ENCODE results near the gene ZNF473.
"Not testable (repeated sequence)": the region's sequence is repeated elsewhere in the genome, so short reads cannot be mapped to it uniquely, and the experiment has no call there.

The ZNF473 gene

DNA sequence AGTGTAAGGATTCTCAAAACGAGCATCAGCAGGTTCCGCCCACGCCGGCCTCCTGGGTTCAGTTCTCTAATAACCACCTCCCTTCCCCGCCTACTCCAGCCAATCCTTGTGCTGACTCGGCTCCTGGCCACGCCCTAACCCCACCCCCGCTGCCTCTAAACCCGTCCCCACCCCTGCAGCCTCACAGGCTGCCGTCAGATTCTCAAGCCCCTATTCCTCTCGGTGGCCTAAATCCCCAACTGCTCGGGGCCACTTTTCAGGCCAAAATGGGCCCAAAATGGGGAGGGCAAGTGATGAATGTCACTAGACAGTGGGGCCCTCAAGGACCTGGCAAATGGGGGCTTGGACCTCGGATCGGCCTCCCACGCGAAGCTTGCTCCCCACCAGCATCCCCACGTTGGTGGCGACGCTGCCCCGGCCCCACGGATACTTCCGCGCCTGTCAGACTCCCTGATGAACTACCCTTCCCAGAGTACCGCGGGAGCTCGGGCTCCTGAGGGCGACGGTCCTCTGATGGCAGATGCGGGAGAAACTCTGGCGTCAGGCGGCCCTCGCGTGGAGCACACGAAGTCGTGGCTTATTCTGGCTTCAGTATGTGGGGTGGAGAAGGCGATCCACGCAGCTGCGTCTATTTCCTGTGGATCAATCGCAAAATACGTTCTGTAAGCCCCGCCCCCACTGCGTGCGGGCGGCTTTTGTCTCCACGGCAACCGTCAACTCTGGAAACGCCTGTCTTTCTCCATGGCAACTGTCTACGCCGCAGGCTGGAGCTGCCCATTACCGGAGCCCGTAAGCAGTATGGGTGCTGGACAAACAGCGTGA, 24.8 kb downstream of the ZNF473 start:
- H3K9ac ChIP-seq (ENCODE audit: low read length): peak overlapping the region; percentile 39
- peaks cover 30% of the 10 kb centered on the region for H3K9me3 ChIP-seq (ENCODE audit: control insufficient read depth, insufficient read depth, low read depth, low read length)
- no peaks in the 10 kb centered on the region for H3K4me1 ChIP-seq (ENCODE audit: control insufficient read depth, insufficient read depth, low read length)
- peaks cover 27% of the 10 kb centered on the region for H3K36me3 ChIP-seq (ENCODE audit: control insufficient read depth, insufficient read depth, low read length)
- H3K27ac ChIP-seq (ENCODE audit: low read depth, low read length): no peak overlapping the region
- H3K27me3 ChIP-seq (ENCODE audit: control insufficient read depth, insufficient read depth, low read length): no peaks in the 10 kb centered on the region
- peak overlapping the region; percentile 82 for H3K4me3 ChIP-seq (ENCODE audit: low read depth, low read length)

DNA sequence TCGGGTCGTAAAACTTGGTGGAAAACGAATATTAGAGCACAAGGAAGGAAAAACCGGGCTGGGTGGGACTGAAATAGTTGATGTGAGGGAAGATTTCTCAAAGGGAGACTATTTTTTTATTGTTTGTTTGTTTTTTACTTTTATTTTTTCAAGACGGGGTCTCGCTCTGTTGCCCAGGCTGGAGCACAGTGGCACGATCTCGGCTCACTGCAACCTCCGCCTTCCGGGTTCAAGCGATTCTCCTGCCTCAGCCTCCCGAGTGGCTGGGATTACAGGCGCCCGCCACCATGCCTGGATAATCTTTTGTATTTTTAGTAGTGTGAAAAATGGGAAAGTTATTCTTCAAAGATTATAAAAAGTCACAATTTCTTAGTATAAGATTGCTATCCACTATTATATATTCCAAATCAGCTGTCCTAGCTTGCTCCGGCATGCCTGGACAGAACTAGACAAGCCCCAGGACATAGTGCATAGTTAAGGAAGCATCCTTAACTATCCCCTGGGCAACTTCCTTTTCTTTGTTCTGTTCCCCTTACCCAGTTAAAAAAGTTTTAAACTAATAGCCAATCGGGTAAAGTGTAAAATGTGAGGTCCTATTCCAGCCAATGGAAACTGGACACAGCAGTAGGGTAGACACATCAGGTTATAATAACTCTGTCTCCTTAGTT, 25.6 kb downstream of the ZNF473 start:
- H3K27me3 ChIP-seq (ENCODE audit: control insufficient read depth, insufficient read depth, low read length); H3K9ac ChIP-seq (ENCODE audit: low read length); H3K4me1 ChIP-seq (ENCODE audit: control insufficient read depth, insufficient read depth, low read length); H3K27ac ChIP-seq (ENCODE audit: low read depth, low read length): not testable (repeated sequence)
- peak overlapping the region; percentile 82 for H3K4me3 ChIP-seq (ENCODE audit: low read depth, low read length)
- H3K9me3 ChIP-seq (ENCODE audit: control insufficient read depth, insufficient read depth, low read depth, low read length): peaks cover 27% of the 10 kb centered on the region
- H3K36me3 ChIP-seq (ENCODE audit: control insufficient read depth, insufficient read depth, low read length): peaks cover 19% of the 10 kb centered on the region

DNA sequence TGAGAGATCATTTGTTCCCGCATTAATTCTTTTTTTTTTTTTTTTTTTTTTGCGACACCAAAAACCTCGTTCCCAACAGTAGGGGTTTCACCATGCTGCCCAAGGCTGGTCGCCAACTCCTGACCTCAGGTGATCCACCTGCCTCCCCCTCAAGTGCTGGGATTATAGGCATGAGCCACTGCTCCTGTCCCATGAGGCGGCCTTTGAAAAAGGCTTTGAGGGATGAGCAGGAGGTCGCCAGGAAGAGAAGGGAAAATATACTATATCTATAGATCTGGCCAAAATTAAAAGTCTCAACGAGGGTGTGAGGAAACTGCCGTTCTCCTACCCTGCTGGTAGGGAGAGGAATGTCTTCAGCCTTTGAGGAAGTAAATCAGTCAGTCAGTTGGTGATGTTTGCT, 26.2 kb downstream of the ZNF473 start:
- Histone ChIP-seq H3K4me1 (ENCODE audit: control insufficient read depth, insufficient read depth, low read length) (no peaks in the 10 kb centered on the region), H3K36me3 (ENCODE audit: control insufficient read depth, insufficient read depth, low read length) (peaks cover 14% of the 10 kb centered on the region), H3K27ac (ENCODE audit: low read depth, low read length) (no peak overlapping the region), H3K27me3 (ENCODE audit: control insufficient read depth, insufficient read depth, low read length) (no peaks in the 10 kb centered on the region), H3K9me3 (ENCODE audit: control insufficient read depth, insufficient read depth, low read depth, low read length) (peaks cover 22% of the 10 kb centered on the region; the same call in 1 of the 2 replicates), H3K4me3 (ENCODE audit: low read depth, low read length) (no peak overlapping the region), H3K9ac (ENCODE audit: low read length) (no peak overlapping the region)

GRCh38 chr19:50053119-50053518, 27.3 kb downstream of the ZNF473 start:
- H3K9ac ChIP-seq (ENCODE audit: low read length): no peak overlapping the region
- H3K27ac ChIP-seq (ENCODE audit: low read depth, low read length): no peak overlapping the region
- peaks cover 19% of the 10 kb centered on the region for H3K9me3 ChIP-seq (ENCODE audit: control insufficient read depth, insufficient read depth, low read depth, low read length)
- no peak overlapping the region for H3K4me3 ChIP-seq (ENCODE audit: low read depth, low read length)
- H3K27me3 ChIP-seq (ENCODE audit: control insufficient read depth, insufficient read depth, low read length): no peaks in the 10 kb centered on the region
- peaks cover 3% of the 10 kb centered on the region for H3K36me3 ChIP-seq (ENCODE audit: control insufficient read depth, insufficient read depth, low read length)
- H3K4me1 ChIP-seq (ENCODE audit: control insufficient read depth, insufficient read depth, low read length): no peaks in the 10 kb centered on the region

GRCh38 chr19:50058425-50058824, 32.6 kb downstream of the ZNF473 start:
- Histone ChIP-seq H3K4me1 (ENCODE audit: control insufficient read depth, insufficient read depth, low read length) (no peaks in the 10 kb centered on the region), H3K27me3 (ENCODE audit: control insufficient read depth, insufficient read depth, low read length) (no peaks in the 10 kb centered on the region), H3K36me3 (ENCODE audit: control insufficient read depth, insufficient read depth, low read length) (no peaks in the 10 kb centered on the region), H3K9me3 (ENCODE audit: control insufficient read depth, insufficient read depth, low read depth, low read length) (peaks cover 48% of the 10 kb centered on the region), H3K27ac (ENCODE audit: low read depth, low read length) (no peak overlapping the region), H3K9ac (ENCODE audit: low read length) (no peak overlapping the region), H3K4me3 (ENCODE audit: low read depth, low read length) (no peak overlapping the region)

- Histone ChIP-seq H3K27me3 (ENCODE audit: control insufficient read depth, insufficient read depth, low read length) (no peaks in the 10 kb centered on the region), H3K9me3 (ENCODE audit: control insufficient read depth, insufficient read depth, low read depth, low read length) (peaks cover 48% of the 10 kb centered on the region), H3K9ac (ENCODE audit: low read length) (no peak overlapping the region), H3K4me3 (ENCODE audit: low read depth, low read length) (no peak overlapping the region), H3K36me3 (ENCODE audit: control insufficient read depth, insufficient read depth, low read length) (no peaks in the 10 kb centered on the region), H3K4me1 (ENCODE audit: control insufficient read depth, insufficient read depth, low read length) (no peaks in the 10 kb centered on the region), H3K27ac (ENCODE audit: low read depth, low read length) (no peak overlapping the region)
Observed at GRCh38 chr19:50059045-50059444, 33.2 kb downstream of the ZNF473 start.

DNA sequence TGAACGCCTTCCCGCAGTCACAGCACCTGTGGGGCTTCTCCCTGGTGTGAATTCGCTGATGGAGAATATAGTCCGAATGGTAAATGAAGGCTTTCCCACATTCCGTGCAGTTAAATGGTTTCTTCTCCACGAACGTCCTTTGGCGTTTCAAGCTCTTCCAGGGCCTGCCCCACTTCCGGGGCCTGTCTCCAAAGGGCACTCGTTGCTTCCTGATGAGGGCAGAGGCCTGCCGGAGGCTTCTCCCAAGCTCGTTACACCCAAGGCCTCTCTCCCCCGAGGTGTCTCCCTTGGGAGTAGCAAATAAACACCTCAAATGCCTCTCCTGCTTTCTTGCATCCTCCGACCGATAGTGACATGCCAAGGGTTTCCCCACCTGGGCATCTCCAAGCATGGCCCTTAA, 34.3 kb downstream of the ZNF473 start:
- H3K27ac ChIP-seq (ENCODE audit: low read depth, low read length): no peak overlapping the region
- no peaks in the 10 kb centered on the region for H3K27me3 ChIP-seq (ENCODE audit: control insufficient read depth, insufficient read depth, low read length)
- H3K36me3 ChIP-seq (ENCODE audit: control insufficient read depth, insufficient read depth, low read length): no peaks in the 10 kb centered on the region
- H3K9me3 ChIP-seq (ENCODE audit: control insufficient read depth, insufficient read depth, low read depth, low read length): peaks cover 46% of the 10 kb centered on the region
- no peak overlapping the region for H3K9ac ChIP-seq (ENCODE audit: low read length)
- H3K4me3 ChIP-seq (ENCODE audit: low read depth, low read length): no peak overlapping the region
- H3K4me1 ChIP-seq (ENCODE audit: control insufficient read depth, insufficient read depth, low read length): no peaks in the 10 kb centered on the region

DNA sequence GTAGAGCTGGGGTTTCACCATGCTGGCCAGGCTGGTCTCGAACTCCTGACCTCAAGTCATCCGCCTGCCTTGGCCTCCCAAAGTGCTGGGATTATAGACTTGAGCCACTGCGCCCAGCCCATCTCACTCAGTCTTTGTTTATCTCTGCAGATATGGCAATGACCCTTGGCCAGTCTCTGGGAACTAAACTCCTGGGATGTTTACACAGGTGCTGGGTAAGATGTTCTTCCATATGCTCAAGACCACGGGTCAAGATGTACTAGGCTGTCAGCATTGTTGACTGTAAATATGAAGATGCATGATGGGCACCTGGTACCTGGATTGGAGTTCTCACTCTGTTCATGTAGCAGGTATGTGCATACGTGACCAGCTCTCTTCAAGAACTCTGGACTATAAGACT, 35.8 kb downstream of the ZNF473 start:
- no peak overlapping the region for H3K4me3 ChIP-seq (ENCODE audit: low read depth, low read length)
- H3K4me1 ChIP-seq (ENCODE audit: control insufficient read depth, insufficient read depth, low read length): no peaks in the 10 kb centered on the region
- H3K36me3 ChIP-seq (ENCODE audit: control insufficient read depth, insufficient read depth, low read length): no peaks in the 10 kb centered on the region
- H3K27me3 ChIP-seq (ENCODE audit: control insufficient read depth, insufficient read depth, low read length): no peaks in the 10 kb centered on the region
- peaks cover 49% of the 10 kb centered on the region for H3K9me3 ChIP-seq (ENCODE audit: control insufficient read depth, insufficient read depth, low read depth, low read length)
- no peak overlapping the region for H3K27ac ChIP-seq (ENCODE audit: low read depth, low read length)
- H3K9ac ChIP-seq (ENCODE audit: low read length): no peak overlapping the region

DNA sequence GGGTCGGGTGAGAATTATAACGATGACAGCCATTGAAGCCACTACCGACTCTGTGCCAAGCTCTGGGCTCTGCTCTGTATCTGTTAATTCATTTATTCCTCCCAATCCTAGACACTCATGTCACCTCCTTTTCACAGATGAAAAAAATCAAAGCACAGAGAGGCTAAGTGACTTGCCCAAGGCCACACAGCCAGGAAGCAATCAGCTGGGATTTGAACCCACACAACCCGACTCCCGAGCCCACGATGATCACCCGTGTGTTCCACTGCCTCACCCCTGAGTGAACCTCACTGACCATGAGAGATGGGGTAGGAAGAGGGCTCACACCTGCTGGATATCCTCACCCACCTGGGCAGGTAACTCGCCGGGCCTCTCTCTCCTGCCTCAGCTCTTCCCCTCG, 40.1 kb downstream of the ZNF473 start:
- Histone ChIP-seq H3K9ac (ENCODE audit: low read length) (no peak overlapping the region), H3K36me3 (ENCODE audit: control insufficient read depth, insufficient read depth, low read length) (no peaks in the 10 kb centered on the region), H3K4me3 (ENCODE audit: low read depth, low read length) (no peak overlapping the region), H3K27ac (ENCODE audit: low read depth, low read length) (no peak overlapping the region), H3K9me3 (ENCODE audit: control insufficient read depth, insufficient read depth, low read depth, low read length) (peaks cover 35% of the 10 kb centered on the region; the same call in 1 of the 2 replicates), H3K27me3 (ENCODE audit: control insufficient read depth, insufficient read depth, low read length) (no peaks in the 10 kb centered on the region), H3K4me1 (ENCODE audit: control insufficient read depth, insufficient read depth, low read length) (no peaks in the 10 kb centered on the region)

DNA sequence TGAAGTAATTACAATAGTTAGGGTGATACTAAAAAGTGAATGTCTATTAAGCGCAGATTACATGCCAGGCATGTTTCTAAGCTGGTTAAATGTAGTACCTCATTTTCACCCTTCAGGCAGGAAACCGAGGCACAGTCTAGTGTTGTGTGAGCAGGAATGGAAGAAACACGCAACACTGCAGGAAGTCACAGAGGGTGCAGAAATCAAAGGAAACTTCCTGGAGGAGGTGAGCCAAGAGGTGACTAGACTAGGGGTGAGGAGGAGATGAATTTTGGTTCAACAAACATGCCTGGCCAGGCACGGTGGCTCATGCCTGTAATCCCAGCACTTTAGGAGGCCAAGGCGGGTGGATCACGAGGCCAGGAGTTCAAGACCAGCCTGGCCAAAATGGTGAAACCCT, 41.8 kb downstream of the ZNF473 start:
- no peaks in the 10 kb centered on the region for H3K27me3 ChIP-seq (ENCODE audit: control insufficient read depth, insufficient read depth, low read length)
- H3K9ac ChIP-seq (ENCODE audit: low read length): no peak overlapping the region

DNA sequence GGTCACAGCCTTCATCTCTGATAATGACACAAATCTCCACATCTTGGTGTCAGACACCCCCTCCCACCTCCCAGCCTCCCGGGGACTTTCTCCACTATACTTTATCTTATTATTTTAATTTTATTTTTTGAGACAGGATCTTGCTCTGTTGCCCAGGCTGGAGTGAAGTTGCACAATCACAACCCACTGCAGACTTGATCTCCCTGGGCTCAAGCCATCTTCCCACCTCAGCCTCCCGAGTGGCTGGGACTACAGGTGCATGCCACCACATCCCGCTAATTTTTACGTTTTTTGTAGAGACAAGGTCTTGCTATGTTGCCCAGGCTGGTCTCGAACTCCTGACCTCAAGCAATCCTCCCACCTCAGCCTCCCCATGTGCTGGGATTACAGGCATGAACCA, 42.6 kb downstream of the ZNF473 start:
- H3K9ac ChIP-seq (ENCODE audit: low read length); H3K4me3 ChIP-seq (ENCODE audit: low read depth, low read length); H3K36me3 ChIP-seq (ENCODE audit: control insufficient read depth, insufficient read depth, low read length); H3K4me1 ChIP-seq (ENCODE audit: control insufficient read depth, insufficient read depth, low read length); H3K27ac ChIP-seq (ENCODE audit: low read depth, low read length); H3K27me3 ChIP-seq (ENCODE audit: control insufficient read depth, insufficient read depth, low read length): not testable (repeated sequence)
- H3K9me3 ChIP-seq (ENCODE audit: control insufficient read depth, insufficient read depth, low read depth, low read length): peaks cover 29% of the 10 kb centered on the region; the same call in 1 of the 2 replicates

More for the DNA sequence above, 41.8 kb downstream of the ZNF473 start:
- Histone ChIP-seq H3K36me3 (ENCODE audit: control insufficient read depth, insufficient read depth, low read length) (no peaks in the 10 kb centered on the region), H3K9me3 (ENCODE audit: control insufficient read depth, insufficient read depth, low read depth, low read length) (peaks cover 29% of the 10 kb centered on the region; the same call in 1 of the 2 replicates), H3K4me3 (ENCODE audit: low read depth, low read length) (no peak overlapping the region), H3K4me1 (ENCODE audit: control insufficient read depth, insufficient read depth, low read length) (no peaks in the 10 kb centered on the region), H3K27ac (ENCODE audit: low read depth, low read length) (no peak overlapping the region)

All from HUES6 (cell line).